ENCODE results near the gene TDRD6. TPM values are rescaled to one million over a fixed set of nuclear protein-coding genes. Genes with fewer than 3 reads are reported as not detected.

TDRD6 gene
- total RNA-seq, 1 experiment from 2014 or later, result not detected

- peaks cover 6% of the 10 kb centered on the region for H3K4me1 ChIP-seq (replicated peaks)
- no peak overlapping the region for H3K4me3 ChIP-seq
- H3K36me3 ChIP-seq, result no peaks in the 10 kb centered on the region
- no peak overlapping the region for H3K27ac ChIP-seq
- no peaks in the 10 kb centered on the region; the same call in 1 of the 2 replicates for H3K27me3 ChIP-seq (replicated peaks)
- H3K9me3 ChIP-seq (replicated peaks), result no peaks in the 10 kb centered on the region
- DNase-seq (ENCODE audit: low read depth in 1 of 2, low spot score in 2 of 2), result no peak
Measured at GRCh38 chr6:46657642-46658041, 30.0 kb upstream of the TDRD6 start.

GRCh38 chr6:46661483-46661882, 26.2 kb upstream of the TDRD6 start:
- Histone ChIP-seq H3K4me1 (replicated peaks) (no peaks in the 10 kb centered on the region), H3K4me3 (no peak overlapping the region), H3K27ac (no peak overlapping the region), H3K36me3 (no peaks in the 10 kb centered on the region), H3K27me3 (replicated peaks) (no peaks in the 10 kb centered on the region; the same call in 1 of the 2 replicates), H3K9me3 (replicated peaks) (no peaks in the 10 kb centered on the region)
- DNase-seq (ENCODE audit: low read depth in 1 of 2, low spot score in 2 of 2), result no peak

GRCh38 chr6:46667377-46667776, 20.3 kb upstream of the TDRD6 start:
- no peak for DNase-seq (ENCODE audit: low read depth in 1 of 2, low spot score in 2 of 2)
- H3K4me3 ChIP-seq, result no peak overlapping the region
- no peaks in the 10 kb centered on the region for H3K9me3 ChIP-seq (replicated peaks)
- H3K27me3 ChIP-seq (replicated peaks), result no peaks in the 10 kb centered on the region
- H3K27ac ChIP-seq, result no peak overlapping the region
- H3K36me3 ChIP-seq, result no peaks in the 10 kb centered on the region
- H3K4me1 ChIP-seq (replicated peaks), result no peaks in the 10 kb centered on the region

GRCh38 chr6:46674410-46674809, 13.3 kb upstream of the TDRD6 start:
- no peak overlapping the region for H3K4me3 ChIP-seq
- H3K9me3 ChIP-seq (replicated peaks), result no peaks in the 10 kb centered on the region
- H3K27ac ChIP-seq, result no peak overlapping the region
- H3K4me1 ChIP-seq (replicated peaks), result no peaks in the 10 kb centered on the region
- no peak for DNase-seq (ENCODE audit: low read depth in 1 of 2, low spot score in 2 of 2)
- no peaks in the 10 kb centered on the region for H3K27me3 ChIP-seq (replicated peaks)
- H3K36me3 ChIP-seq, result no peaks in the 10 kb centered on the region

- DNase-seq (ENCODE audit: low read depth in 1 of 2, low spot score in 2 of 2), result no peak
- H3K4me1 ChIP-seq (replicated peaks), result no peaks in the 10 kb centered on the region
- H3K9me3 ChIP-seq (replicated peaks), result no peaks in the 10 kb centered on the region
- no peaks in the 10 kb centered on the region for H3K27me3 ChIP-seq (replicated peaks)
- no peak overlapping the region for H3K4me3 ChIP-seq
- no peaks in the 10 kb centered on the region for H3K36me3 ChIP-seq
- H3K27ac ChIP-seq, result no peak overlapping the region
Measured at GRCh38 chr6:46676604-46677313, 10.9 kb upstream of the TDRD6 start.

GRCh38 chr6:46677314-46677654, 10.4 kb upstream of the TDRD6 start:
- H3K27ac ChIP-seq, result no peak overlapping the region
- no peaks in the 10 kb centered on the region for H3K4me1 ChIP-seq (replicated peaks)
- no peaks in the 10 kb centered on the region for H3K36me3 ChIP-seq
- no peaks in the 10 kb centered on the region for H3K27me3 ChIP-seq (replicated peaks)
- DNase-seq (ENCODE audit: low read depth in 1 of 2, low spot score in 2 of 2), result no peak
- H3K9me3 ChIP-seq (replicated peaks), result no peaks in the 10 kb centered on the region
- no peak overlapping the region for H3K4me3 ChIP-seq

GRCh38 chr6:46684771-46685170, 2.9 kb upstream of the TDRD6 start:
- H3K9me3 ChIP-seq (replicated peaks), result no peaks in the 10 kb centered on the region
- H3K27ac ChIP-seq, result no peak overlapping the region
- H3K36me3 ChIP-seq, result no peaks in the 10 kb centered on the region
- no peak overlapping the region for H3K4me3 ChIP-seq
- H3K27me3 ChIP-seq (replicated peaks), result no peaks in the 10 kb centered on the region
- no peak for DNase-seq (ENCODE audit: low read depth in 1 of 2, low spot score in 2 of 2)
- H3K4me1 ChIP-seq (replicated peaks), result no peaks in the 10 kb centered on the region

- Histone ChIP-seq H3K4me3 (no peak overlapping the region), H3K9me3 (replicated peaks) (no peaks in the 10 kb centered on the region), H3K27ac (no peak overlapping the region), H3K4me1 (replicated peaks) (no peaks in the 10 kb centered on the region), H3K36me3 (no peaks in the 10 kb centered on the region), H3K27me3 (replicated peaks) (no peaks in the 10 kb centered on the region)
- no peak for DNase-seq (ENCODE audit: low read depth in 1 of 2, low spot score in 2 of 2)
Measured at GRCh38 chr6:46688117-46688965, 656 bp downstream of the TDRD6 start.

GRCh38 chr6:46688966-46689335, 1.3 kb downstream of the TDRD6 start:
- no peaks in the 10 kb centered on the region for H3K4me1 ChIP-seq (replicated peaks)
- H3K27me3 ChIP-seq (replicated peaks), result no peaks in the 10 kb centered on the region
- no peaks in the 10 kb centered on the region for H3K36me3 ChIP-seq
- no peak for DNase-seq (ENCODE audit: low read depth in 1 of 2, low spot score in 2 of 2)
- no peak overlapping the region for H3K4me3 ChIP-seq
- H3K9me3 ChIP-seq (replicated peaks), result no peaks in the 10 kb centered on the region
- no peak overlapping the region for H3K27ac ChIP-seq

GRCh38 chr6:46689657-46690056, 2.0 kb downstream of the TDRD6 start:
- Histone ChIP-seq H3K36me3 (no peaks in the 10 kb centered on the region), H3K4me1 (replicated peaks) (no peaks in the 10 kb centered on the region), H3K4me3 (no peak overlapping the region), H3K9me3 (replicated peaks) (no peaks in the 10 kb centered on the region), H3K27ac (no peak overlapping the region), H3K27me3 (replicated peaks) (no peaks in the 10 kb centered on the region)
- no peak for DNase-seq (ENCODE audit: low read depth in 1 of 2, low spot score in 2 of 2)

- DNase-seq (ENCODE audit: low read depth in 1 of 2, low spot score in 2 of 2), result no peak
- Histone ChIP-seq H3K4me1 (replicated peaks) (no peaks in the 10 kb centered on the region), H3K4me3 (no peak overlapping the region), H3K36me3 (no peaks in the 10 kb centered on the region), H3K27ac (no peak overlapping the region), H3K9me3 (replicated peaks) (no peaks in the 10 kb centered on the region), H3K27me3 (replicated peaks) (no peaks in the 10 kb centered on the region)
Measured at GRCh38 chr6:46690141-46690755, 2.6 kb downstream of the TDRD6 start.

GRCh38 chr6:46690911-46691451, 3.3 kb downstream of the TDRD6 start:
- no peaks in the 10 kb centered on the region for H3K4me1 ChIP-seq (replicated peaks)
- H3K4me3 ChIP-seq, result no peak overlapping the region
- H3K9me3 ChIP-seq (replicated peaks), result no peaks in the 10 kb centered on the region
- H3K27me3 ChIP-seq (replicated peaks), result no peaks in the 10 kb centered on the region
- H3K27ac ChIP-seq, result no peak overlapping the region
- H3K36me3 ChIP-seq, result no peaks in the 10 kb centered on the region
- no peak for DNase-seq (ENCODE audit: low read depth in 1 of 2, low spot score in 2 of 2)

- no peak for DNase-seq (ENCODE audit: low read depth in 1 of 2, low spot score in 2 of 2)
- Histone ChIP-seq H3K27me3 (replicated peaks) (0 out of 2 replicates have a peak, but pooled peaks cover 3% of the 10 kb centered on the region), H3K27ac (no peak overlapping the region), H3K36me3 (no peaks in the 10 kb centered on the region), H3K4me1 (replicated peaks) (no peaks in the 10 kb centered on the region), H3K4me3 (no peak overlapping the region), H3K9me3 (replicated peaks) (no peaks in the 10 kb centered on the region)
Measured at GRCh38 chr6:46699970-46700369, 12.3 kb downstream of the TDRD6 start.

GRCh38 chr6:46704562-46704961, 16.9 kb downstream of the TDRD6 start:
- Histone ChIP-seq H3K27me3 (replicated peaks) (0 out of 2 replicates have a peak, but pooled peaks cover 3% of the 10 kb centered on the region), H3K9me3 (replicated peaks) (no peaks in the 10 kb centered on the region), H3K36me3 (no peaks in the 10 kb centered on the region), H3K4me3 (no peak overlapping the region), H3K27ac (no peak overlapping the region), H3K4me1 (replicated peaks) (no peaks in the 10 kb centered on the region)
- DNase-seq (ENCODE audit: low read depth in 1 of 2, low spot score in 2 of 2), result no peak

All from SJSA1 (cell line).